Stimulated activated CD4-positive, alpha-beta T cell treated with anti-CD3 and anti-CD28 coated beads, Interleukin-1b, Interleukin-23, amount 100 ng/mL, for 1 hour (primary cell): Measurements from ENCODE around the gene UBE2E2.
"Not testable (repeated sequence)": the region's sequence is repeated elsewhere in the genome, so short reads cannot be mapped to it uniquely, and the experiment has no call there.

ENCODE experiments used
- DNase-seq, 2 donors: peaks; one replicate each; pipeline ENCODE4 v3.0.0-alpha.2; 2020; ENCODE audit warnings: low read depth in 2 of 2

UBE2E2 gene

GRCh38 chr3:23588547-23588946 is 385.4 kb downstream of the UBE2E2 start:
- DNase-seq, result no peak

- no peak for DNase-seq
Measured at GRCh38 chr3:23589602-23590001, 386.5 kb downstream of the UBE2E2 start.

DNA sequence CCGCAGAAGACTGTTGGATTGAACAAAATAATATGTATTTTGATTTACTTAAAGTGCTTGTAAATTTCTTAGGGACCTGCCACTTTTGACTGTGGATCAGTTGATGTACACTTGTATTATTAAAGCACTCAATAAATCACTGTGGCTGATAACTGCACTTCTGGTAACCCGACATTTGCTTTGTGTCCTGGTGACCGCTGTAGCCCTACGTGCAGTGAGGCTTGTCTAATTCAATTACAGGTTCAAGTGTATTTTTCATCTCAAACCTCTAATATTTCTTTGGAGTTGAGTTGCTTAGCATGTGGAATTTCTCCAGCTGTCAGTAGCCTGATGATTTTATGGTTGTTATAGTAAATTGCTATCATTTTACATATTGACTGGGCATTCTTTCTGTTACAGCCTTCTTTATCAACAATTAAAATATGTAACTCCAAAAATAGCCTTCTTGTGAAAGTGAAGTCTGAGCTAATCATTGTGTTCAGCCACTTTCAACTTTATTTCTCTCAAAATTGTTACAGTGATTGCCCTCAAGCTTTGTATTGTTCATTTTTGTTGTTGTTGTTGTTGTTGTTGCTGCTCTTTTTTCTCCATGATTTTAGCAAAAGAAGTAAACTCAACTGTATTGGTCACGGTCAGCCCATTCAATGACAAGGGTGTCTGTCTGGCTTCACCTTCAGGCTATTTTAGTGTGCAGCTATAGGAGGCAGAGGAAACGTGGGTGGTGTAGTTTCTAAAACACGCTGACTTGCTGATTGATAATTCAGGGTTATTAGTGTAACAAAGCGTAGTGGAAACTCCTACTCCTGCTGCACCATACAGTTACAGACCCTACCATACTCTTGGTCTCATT is 387.5 kb downstream of the UBE2E2 start:
- no peak for DNase-seq

- DNase-seq, result no peak
Measured at GRCh38 chr3:23591374-23591773, 388.2 kb downstream of the UBE2E2 start.

GRCh38 chr3:23592961-23593931 is 390.1 kb downstream of the UBE2E2 start:
- no peak for DNase-seq

- no peak for DNase-seq
Measured at GRCh38 chr3:23594066-23594465, 390.9 kb downstream of the UBE2E2 start.

DNA sequence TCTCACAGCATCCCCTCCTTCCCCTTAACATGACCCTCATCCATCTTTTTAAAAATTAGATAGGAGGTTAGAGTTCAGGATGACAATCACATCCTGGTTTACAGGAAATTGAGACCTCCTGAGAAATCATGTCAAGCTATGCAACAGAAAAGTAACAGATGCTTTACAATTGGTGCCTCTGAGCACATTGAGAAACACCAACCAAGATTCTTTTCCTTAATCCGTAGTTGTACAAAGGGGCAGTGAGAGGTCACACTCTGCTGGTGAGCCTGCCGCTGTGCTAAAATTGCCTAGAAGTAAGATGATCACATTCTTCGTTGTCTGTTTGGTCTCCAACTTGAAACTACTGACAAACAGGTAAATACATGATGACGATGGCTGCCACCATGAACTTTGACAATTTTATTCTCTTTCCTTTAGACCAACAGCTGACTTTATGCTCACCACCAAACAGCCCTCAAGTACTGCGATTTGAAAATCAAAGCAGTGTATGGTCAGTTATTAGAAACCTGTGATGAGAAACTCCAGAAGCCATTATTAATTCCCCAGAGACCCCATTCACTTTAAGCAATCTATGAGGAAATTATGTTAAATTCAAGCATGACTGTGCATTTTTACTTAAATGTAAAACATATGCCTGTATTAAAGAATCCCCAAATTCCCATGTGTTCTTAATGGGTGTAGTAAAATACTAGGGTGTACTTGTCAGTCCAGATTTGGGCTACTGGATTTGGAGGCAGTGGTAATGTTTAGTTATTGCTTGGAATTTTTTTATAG is 392.0 kb downstream of the UBE2E2 start:
- no peak for DNase-seq

- no peak for DNase-seq
Measured at GRCh38 chr3:23595851-23596250, 392.7 kb downstream of the UBE2E2 start.

- DNase-seq, result no peak
Measured at GRCh38 chr3:23600167-23600871, 397.2 kb downstream of the UBE2E2 start.

DNA sequence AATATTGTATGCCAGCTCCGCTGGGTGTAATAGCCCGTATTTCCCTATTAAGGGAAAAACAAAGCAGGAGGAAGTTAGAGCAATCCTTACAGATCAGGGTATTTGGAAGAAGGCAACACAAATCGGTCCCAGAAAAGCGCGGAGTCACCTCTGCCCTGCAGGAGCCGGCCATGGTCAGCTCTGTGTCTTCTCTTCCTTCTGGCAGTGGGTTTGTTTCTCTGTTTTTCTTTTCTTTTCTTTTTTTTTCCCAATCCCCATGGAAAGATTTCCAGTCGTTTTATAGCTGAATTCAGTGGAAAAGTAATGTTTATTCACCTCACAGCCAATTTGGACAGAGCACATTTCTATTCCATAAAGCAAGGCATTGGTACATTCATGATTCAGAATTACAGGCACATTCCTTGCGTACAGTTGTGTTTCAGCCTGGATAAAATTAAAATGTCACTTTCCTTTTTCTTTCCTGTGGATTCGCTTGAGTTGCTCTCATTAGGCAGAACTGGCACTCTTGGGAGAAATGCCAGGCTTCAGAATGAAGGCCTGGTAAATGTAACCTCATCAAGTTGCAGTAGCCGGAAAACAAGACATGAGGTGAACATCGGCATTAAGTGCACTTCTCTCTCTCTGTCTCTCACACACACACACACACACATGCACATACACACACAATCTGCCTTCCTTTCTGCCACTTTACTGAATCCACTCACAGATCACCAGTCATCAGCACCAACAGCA is 398.1 kb downstream of the UBE2E2 start:
- DNase-seq, result no peak

DNA sequence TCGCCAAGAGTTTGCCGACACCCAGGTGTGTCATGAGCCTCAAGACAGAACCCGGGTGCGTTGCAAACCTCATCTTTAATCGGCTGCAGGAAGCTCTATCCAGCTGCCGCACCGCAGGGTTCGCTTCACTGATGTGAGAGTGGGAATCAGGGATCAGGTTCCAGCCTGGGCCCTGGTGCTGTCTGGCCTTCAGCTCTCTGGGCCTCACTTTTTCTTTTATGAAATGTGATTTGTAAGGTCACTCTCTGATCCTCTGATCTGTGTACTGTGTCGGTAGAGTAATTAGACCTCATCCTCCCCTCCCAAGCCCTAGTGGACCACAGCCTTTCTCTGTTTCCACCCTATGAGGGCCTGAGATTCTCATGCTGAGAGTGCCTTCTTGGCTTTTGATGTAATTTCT is 399.8 kb downstream of the UBE2E2 start:
- DNase-seq, result no peak

DNA sequence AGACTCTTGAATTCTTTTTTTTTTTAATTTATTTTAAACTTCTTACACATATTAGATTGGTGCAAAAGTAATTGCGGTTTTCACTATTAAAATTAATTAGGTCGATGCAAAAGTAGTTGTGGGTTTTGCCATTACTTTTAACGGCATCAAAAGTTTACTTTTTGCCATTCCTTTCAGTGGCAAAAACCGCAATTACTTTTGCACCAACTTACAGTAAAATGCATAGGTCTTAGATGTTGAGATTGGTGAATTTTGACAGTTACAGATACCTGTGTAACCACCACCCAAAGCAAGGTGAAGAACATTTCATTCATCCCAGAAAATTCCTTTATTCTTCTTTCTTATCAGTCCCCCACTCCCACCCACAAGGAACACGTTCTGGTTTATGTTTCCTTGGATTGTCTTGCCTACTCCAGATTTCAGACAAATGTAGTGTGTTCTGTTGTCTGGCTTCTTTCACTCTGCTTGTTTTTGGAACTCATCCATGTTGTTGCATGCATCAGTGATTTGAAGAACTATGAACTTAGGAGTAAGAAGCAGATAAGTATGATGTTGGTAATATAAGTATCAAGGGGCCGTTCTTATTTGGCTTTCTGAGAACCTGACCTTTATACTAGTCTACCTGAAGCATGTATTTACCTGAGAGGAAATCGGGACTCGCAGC is 404.2 kb downstream of the UBE2E2 start:
- no peak for DNase-seq

DNA sequence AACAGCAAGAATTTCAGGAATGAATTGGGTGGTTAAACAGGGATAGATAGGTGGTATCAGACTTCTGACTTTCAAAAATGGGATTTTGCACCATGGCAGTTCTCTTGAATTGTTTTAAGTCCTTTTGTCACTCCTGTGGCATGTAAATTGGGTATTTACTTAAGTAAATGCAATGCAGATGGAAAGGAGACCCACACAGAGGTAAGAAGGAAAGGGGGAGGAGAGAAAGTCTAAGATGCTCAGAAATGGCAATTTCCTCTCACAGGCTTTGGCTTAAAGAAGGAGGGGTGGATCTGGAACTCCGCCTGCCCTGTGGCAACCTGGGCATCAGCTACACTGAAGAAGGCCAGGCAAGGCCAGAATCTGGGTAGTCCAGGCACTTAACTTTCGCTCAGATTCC is 405.5 kb downstream of the UBE2E2 start:
- no peak for DNase-seq

GRCh38 chr3:23611737-23612295 is 408.7 kb downstream of the UBE2E2 start:
- DNase-seq, result no peak

- no peak for DNase-seq
Measured at GRCh38 chr3:23612296-23612891, 409.3 kb downstream of the UBE2E2 start.

DNA sequence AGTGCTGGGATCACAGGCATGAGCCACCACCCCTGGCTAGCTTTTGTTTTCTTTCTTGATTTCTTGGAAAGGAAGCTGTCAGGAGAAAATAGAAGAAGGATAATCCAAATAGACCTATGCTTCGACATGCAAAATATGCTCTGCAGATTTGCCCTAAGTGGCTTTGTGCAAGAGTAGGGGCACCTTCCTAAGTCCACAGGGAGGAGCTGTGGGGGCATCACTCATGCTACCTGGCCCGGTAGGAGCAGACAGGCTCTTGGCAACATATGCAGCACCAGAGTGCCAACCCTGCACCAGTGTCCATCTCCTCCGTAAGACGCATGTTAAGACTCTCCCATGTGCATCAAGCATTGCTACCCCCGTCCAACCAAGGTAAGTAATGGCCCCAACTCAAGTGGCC is 411.9 kb downstream of the UBE2E2 start:
- no peak for DNase-seq

- not testable (repeated sequence) for DNase-seq
Measured at GRCh38 chr3:23618475-23618874, 415.3 kb downstream of the UBE2E2 start.

- DNase-seq, result no peak
Measured at GRCh38 chr3:23619705-23620637, 416.8 kb downstream of the UBE2E2 start.
